ENCODE measurements around the gene CETP. TPM values are rescaled to one million over a fixed set of nuclear protein-coding genes. Genes with fewer than 3 reads are reported as not detected.

CETP gene
- total and polyA plus RNA-seq, 9 of the 15 experiments (the other 6 are each of a cell fraction or from before 2014, with no cell fraction given): 0.07 to 0.11 TPM; not detected in 7

DNA sequence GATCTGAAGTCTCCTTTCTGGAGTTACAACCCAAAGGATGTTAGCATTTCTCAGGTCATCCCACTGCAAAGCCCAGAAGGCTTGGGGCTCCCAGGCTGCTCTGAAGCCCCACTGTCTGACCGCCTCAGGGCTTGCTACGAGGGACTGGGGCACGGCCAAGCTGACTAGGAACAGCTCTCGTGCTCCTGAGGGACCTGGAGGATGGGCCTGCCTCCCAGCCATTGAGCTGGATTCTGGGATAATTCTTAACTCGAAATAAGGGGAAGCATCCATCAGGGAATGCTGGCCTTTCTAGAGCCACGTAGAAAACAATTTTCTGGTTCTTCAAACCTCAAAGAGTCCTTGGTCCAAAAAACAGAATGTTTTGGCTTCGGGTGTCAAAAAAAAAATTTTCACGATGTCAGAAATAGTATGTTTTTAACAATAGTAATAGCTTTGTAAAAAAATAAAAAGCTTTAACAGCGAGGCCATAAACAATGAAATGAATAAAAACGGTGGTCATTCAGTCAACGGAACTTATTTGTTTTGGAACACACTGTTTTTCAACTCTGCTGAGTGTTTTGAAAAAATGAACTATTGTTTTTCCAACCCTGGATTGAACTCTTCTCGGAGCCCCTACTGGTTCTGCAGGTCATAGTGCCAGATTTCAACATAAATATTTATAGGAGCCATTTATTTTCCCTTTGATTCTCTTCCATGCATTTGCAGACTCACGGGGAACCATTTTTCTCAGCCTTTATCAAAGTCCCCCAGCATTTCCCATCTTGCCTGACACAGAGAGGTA is 46.2 kb upstream of the CETP start (continued):
- no peak for TF ChIP-seq KLF1 (tag; IDR thresholded peaks at IDR 0.05)
- TF ChIP-seq ZNF436 (CRISPR knock-in tag; IDR thresholded peaks at IDR 0.05): no peak
- no peak for TF ChIP-seq TAF1 (IDR thresholded peaks at IDR 0.05; ENCODE audit: control insufficient read depth, extremely low read depth, insufficient read depth, low read length, severe bottlenecking)
- TF ChIP-seq NR4A1 (CRISPR knock-in tag; IDR thresholded peaks at IDR 0.05): no peak
- TF ChIP-seq NR4A1 (tag; IDR thresholded peaks at IDR 0.05): no peak
- TF ChIP-seq, protein P1, sequence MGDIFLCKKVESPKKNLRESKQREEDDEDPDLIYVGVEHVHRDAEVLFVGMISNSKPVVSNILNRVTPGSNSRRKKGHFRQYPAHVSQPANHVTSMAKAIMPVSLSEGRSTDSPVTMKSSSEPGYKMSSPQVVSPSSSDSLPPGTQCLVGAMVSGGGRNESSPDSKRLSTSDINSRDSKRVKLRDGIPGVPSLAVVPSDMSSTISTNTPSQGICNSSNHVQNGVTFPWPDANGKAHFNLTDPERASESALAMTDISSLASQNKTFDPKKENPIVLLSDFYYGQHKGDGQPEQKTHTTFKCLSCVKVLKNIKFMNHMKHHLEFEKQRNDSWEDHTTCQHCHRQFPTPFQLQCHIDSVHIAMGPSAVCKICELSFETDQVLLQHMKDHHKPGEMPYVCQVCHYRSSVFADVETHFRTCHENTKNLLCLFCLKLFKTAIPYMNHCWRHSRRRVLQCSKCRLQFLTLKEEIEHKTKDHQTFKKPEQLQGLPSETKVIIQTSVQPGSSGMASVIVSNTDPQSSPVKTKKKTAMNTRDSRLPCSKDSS (IDR thresholded peaks at IDR 0.05; ENCODE audit: low read depth, partially characterized antibody): no peak

DNA sequence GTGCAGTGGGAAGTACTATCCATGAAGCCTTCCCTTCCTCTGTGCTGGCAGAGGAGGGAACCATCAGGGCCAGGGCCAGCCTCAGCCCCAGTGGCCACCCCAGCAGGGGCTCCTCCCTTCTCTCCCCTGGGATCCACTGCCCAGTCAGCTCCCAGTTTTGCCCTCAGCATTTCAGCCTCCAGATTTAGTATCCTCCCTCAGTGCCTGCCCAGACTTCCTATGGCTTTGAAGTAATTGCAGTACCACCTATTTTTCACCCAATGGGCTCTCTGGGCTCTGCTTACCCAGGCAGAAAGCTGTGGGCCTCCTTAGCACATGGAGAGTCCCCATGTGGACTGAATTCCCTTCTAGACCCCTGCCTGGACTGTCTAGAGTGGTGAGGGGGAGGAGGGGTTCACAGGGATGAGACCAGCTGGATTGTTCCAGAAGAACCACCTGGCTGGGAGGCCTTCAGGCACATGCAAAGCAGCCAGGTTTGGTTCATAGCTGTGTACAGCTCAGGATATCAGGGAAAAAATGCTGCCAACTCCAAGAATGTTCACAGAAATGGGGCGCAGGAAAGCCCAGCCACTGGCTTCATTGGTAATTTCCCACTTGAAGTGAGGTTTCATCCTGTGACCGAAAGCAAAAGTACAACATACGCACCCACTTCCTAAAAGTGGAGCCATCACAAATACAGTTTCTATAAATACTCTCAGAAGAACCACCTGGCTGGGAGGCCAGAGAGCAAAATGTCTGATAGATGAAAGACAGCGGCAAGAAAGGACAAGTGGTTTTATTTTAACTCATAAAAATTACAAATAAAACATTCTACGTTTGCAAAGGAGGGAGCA is 45.0 kb upstream of the CETP start:
- Histone ChIP-seq H3K9me1 (ENCODE audit: control insufficient read depth, insufficient read depth, low read length) (peaks cover 5% of the 10 kb centered on the region), H3K27me3 (ENCODE audit: control insufficient read depth in 2 of 2, insufficient read depth in 2 of 2, low read length in 2 of 2) (peaks cover 58 to 77% of the 10 kb centered on the region in 2 experiments), H3K27ac (ENCODE audit: extremely low read depth, low read depth, low read length) (no peak overlapping the region), H3K4me2 (ENCODE audit: insufficient read depth, low read length) (no peak overlapping the region), H3K4me3 (no peak overlapping the region), H3K4me1 (replicated peaks in 1 of 2; ENCODE audit: control insufficient read depth in 2 of 2, insufficient read depth in 2 of 2, low read length in 2 of 2) (no peaks in the 10 kb centered on the region; a peak in 1 of 5 replicates), H3K9me3 (replicated peaks; ENCODE audit: control insufficient read depth, insufficient read depth, low read depth, low read length) (no peaks in the 10 kb centered on the region), H3K79me2 (ENCODE audit: control insufficient read depth, insufficient read depth, low read length) (no peaks in the 10 kb centered on the region), H2AFZ (ENCODE audit: low read depth, low read length) (no peak overlapping the region), H3K9ac (ENCODE audit: insufficient read depth in 1 of 2, low read depth in 2 of 2, low read length in 2 of 2) (no peak overlapping the region), H4K20me1 (replicated peaks; ENCODE audit: control insufficient read depth, insufficient read depth, low read length) (peaks cover 4% of the 10 kb centered on the region), H3K36me3 (ENCODE audit: control insufficient read depth, insufficient read depth, low read length) (no peaks in the 10 kb centered on the region)
- ATAC-seq: no peak
- no TSS peak for BruUV-seq (replicated peaks)
- ChIA-PET CTCF (ENCODE audit: low intra/inter-chr PET ratio) (no interaction called here), POLR2A (interaction anchor here (5.5 kb wide), 1 partner anchor 15 kb away, joined by 79 read pairs; the partner anchor contains the start of gene HERPUD1)
- no peak for DNase-seq (ENCODE audit: extremely low read depth in 1 of 4, low spot score in 3 of 4)
- no peak for FAIRE-seq
- 6% methylated on average over 5 of the region's 5 CpGs for WGBS (ENCODE audit: insufficient coverage, low coverage, missing lambda C conversion rate)
- in situ Hi-C loops (cut with MboI): no loop called here
- intact Hi-C loops (cut with micrococcal nuclease): no loop called here
- no peak for TF ChIP-seq ARNT (IDR thresholded peaks at IDR 0.05)
- TF ChIP-seq CREBBP (IDR thresholded peaks at IDR 0.05; ENCODE audit: low read depth, low read length): no peak
- TF ChIP-seq, protein P2, sequence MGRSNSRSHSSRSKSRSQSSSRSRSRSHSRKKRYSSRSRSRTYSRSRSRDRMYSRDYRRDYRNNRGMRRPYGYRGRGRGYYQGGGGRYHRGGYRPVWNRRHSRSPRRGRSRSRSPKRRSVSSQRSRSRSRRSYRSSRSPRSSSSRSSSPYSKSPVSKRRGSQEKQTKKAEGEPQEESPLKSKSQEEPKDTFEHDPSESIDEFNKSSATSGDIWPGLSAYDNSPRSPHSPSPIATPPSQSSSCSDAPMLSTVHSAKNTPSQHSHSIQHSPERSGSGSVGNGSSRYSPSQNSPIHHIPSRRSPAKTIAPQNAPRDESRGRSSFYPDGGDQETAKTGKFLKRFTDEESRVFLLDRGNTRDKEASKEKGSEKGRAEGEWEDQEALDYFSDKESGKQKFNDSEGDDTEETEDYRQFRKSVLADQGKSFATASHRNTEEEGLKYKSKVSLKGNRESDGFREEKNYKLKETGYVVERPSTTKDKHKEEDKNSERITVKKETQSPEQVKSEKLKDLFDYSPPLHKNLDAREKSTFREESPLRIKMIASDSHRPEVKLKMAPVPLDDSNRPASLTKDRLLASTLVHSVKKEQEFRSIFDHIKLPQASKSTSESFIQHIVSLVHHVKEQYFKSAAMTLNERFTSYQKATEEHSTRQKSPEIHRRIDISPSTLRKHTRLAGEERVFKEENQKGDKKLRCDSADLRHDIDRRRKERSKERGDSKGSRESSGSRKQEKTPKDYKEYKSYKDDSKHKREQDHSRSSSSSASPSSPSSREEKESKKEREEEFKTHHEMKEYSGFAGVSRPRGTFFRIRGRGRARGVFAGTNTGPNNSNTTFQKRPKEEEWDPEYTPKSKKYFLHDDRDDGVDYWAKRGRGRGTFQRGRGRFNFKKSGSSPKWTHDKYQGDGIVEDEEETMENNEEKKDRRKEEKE (IDR thresholded peaks at IDR 0.05; ENCODE audit: borderline replicate concordance in 1 of 2, control insufficient read depth in 1 of 2, low read depth in 2 of 2, low read length in 1 of 2): no peak
- no peak for TF ChIP-seq ZNF766 (CRISPR knock-in tag; conservative IDR thresholded peaks at IDR 0.05)
- no peak for TF ChIP-seq ZNF197 (CRISPR knock-in tag; IDR thresholded peaks at IDR 0.05; ENCODE audit: low read depth)
- TF ChIP-seq HDAC1 (IDR thresholded peaks at IDR 0.05): no peak

Measured in K562 (cell line).